ENCODE data around the gene ERCC6. TPM values are rescaled to one million over a fixed set of nuclear protein-coding genes. Genes with fewer than 3 reads are reported as not detected.
A peak's percentile ranks its signal among the peaks of the same experiment; 100 is the strongest.

The ERCC6 gene
- total and polyA plus RNA-seq, 2 donors (not counting 1 experiment from before 2014, with no cell fraction given), result 6.9 to 12.6 TPM

DNA sequence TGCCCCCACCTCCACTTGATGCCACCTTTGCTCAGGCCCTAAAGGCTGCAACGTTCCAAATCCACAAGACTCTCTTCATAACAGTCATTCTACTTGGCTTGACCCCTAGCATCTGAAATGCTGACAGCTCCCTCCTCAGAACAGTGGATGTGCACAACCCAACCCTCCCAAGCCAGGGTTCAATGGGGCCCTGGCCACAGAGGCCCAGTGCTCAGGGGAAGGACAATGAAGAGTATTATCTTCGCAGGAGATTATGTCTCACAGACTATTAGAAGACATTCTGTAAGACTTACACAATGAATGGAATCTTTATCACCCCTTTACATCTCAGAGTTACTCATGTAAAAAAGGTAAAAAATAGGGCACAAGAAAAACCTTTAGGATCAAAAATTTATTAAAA is 20.4 kb downstream of the ERCC6 start:
- Histone ChIP-seq H3K9me3 (ENCODE audit: control insufficient read depth, insufficient read depth, low read depth, low read length) (no peaks in the 10 kb centered on the region), H4K20me1 (ENCODE audit: control insufficient read depth, extremely low read depth, insufficient read depth, low read length) (no peaks in the 10 kb centered on the region), H3K4me3 (replicated peaks in 1 of 4; ENCODE audit: control extremely low read depth in 1 of 4, insufficient read depth in 1 of 4, low read depth in 3 of 4, low read length in 4 of 4) (no peak overlapping the region), H3K4me2 (ENCODE audit: extremely low read depth, insufficient read depth, low read length) (no peak overlapping the region), H3K4me1 (ENCODE audit: control insufficient read depth, extremely low read depth, insufficient read depth, low read length) (no peaks in the 10 kb centered on the region), H3K79me2 (ENCODE audit: control insufficient read depth, insufficient read depth, low read length) (no peaks in the 10 kb centered on the region), H3K27ac (ENCODE audit: insufficient read depth, low read length) (no peak overlapping the region), H3K9ac (ENCODE audit: insufficient read depth, low read length) (no peak overlapping the region), H3K27me3 (ENCODE audit: control insufficient read depth, insufficient read depth, low read length) (no peaks in the 10 kb centered on the region), H2AFZ (ENCODE audit: low read length) (no peak overlapping the region), H3K36me3 (ENCODE audit: control insufficient read depth, insufficient read depth, low read length) (peaks cover 2% of the 10 kb centered on the region)
- no peak for TF ChIP-seq EZH2 (IDR thresholded peaks at IDR 0.05; ENCODE audit: low read length, missing control alignments)
- TF ChIP-seq, protein P1, sequence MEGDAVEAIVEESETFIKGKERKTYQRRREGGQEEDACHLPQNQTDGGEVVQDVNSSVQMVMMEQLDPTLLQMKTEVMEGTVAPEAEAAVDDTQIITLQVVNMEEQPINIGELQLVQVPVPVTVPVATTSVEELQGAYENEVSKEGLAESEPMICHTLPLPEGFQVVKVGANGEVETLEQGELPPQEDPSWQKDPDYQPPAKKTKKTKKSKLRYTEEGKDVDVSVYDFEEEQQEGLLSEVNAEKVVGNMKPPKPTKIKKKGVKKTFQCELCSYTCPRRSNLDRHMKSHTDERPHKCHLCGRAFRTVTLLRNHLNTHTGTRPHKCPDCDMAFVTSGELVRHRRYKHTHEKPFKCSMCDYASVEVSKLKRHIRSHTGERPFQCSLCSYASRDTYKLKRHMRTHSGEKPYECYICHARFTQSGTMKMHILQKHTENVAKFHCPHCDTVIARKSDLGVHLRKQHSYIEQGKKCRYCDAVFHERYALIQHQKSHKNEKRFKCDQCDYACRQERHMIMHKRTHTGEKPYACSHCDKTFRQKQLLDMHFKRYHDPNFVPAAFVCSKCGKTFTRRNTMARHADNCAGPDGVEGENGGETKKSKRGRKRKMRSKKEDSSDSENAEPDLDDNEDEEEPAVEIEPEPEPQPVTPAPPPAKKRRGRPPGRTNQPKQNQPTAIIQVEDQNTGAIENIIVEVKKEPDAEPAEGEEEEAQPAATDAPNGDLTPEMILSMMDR (conservative IDR thresholded peaks at IDR 0.05 in 1 of 2, IDR thresholded peaks at IDR 0.05 in 1 of 2; ENCODE audit: low read depth in 1 of 2, low read length in 2 of 2), result no peak
- DNase-seq (ENCODE audit: low read depth in 2 of 2), result no peak

DNA sequence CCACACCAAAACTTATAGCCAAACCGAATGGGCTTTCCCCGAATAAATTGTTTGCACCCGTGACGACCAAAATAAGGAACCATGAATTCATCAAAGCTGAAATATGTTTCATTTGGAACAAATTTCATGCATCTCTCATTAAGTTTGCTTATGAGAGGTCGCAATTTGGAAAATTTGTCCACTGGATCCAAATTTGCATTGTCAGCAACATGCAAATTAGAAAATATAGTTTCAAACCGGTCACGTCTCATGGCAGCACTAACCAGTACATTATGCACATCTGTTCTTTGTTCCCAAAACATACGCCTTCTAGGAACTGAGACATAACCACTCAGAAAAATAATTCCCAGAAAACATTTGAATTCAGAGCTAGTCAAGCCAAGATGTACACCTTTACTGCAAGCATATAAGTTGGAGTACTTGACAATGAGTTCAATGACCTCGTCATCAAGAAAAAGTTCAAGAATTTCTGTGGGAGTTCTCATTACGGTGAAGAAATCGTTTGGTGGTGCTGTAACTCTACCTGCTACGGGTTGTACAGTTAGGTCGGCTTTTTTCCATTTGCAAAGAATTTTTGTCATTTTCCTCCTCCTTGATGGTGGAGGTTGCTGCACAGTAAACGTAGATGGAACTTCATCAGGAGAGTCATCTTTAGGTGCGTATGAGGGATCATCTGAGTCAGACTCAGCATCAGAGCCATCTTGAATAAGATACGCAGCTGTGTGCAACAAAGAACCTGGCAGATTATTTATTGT is 22.5 kb downstream of the ERCC6 start:
- Histone ChIP-seq H3K27me3 (ENCODE audit: control insufficient read depth, insufficient read depth, low read length) (no peaks in the 10 kb centered on the region), H3K27ac (ENCODE audit: insufficient read depth, low read length) (no peak overlapping the region), H3K4me3 (replicated peaks in 1 of 4; ENCODE audit: control extremely low read depth in 1 of 4, insufficient read depth in 1 of 4, low read depth in 3 of 4, low read length in 4 of 4) (no peak overlapping the region), H3K4me2 (ENCODE audit: extremely low read depth, insufficient read depth, low read length) (no peak overlapping the region), H4K20me1 (ENCODE audit: control insufficient read depth, extremely low read depth, insufficient read depth, low read length) (no peaks in the 10 kb centered on the region), H3K4me1 (ENCODE audit: control insufficient read depth, extremely low read depth, insufficient read depth, low read length) (no peaks in the 10 kb centered on the region), H3K36me3 (ENCODE audit: control insufficient read depth, insufficient read depth, low read length) (peaks cover 2% of the 10 kb centered on the region), H3K9me3 (ENCODE audit: control insufficient read depth, insufficient read depth, low read depth, low read length) (no peaks in the 10 kb centered on the region), H2AFZ (ENCODE audit: low read length) (no peak overlapping the region), H3K9ac (ENCODE audit: insufficient read depth, low read length) (no peak overlapping the region), H3K79me2 (ENCODE audit: control insufficient read depth, insufficient read depth, low read length) (no peaks in the 10 kb centered on the region)
- DNase-seq (ENCODE audit: low read depth in 2 of 2), result no peak
- TF ChIP-seq, protein P1 (conservative IDR thresholded peaks at IDR 0.05 in 1 of 2, IDR thresholded peaks at IDR 0.05 in 1 of 2; ENCODE audit: low read depth in 1 of 2, low read length in 2 of 2), result no peak

DNA sequence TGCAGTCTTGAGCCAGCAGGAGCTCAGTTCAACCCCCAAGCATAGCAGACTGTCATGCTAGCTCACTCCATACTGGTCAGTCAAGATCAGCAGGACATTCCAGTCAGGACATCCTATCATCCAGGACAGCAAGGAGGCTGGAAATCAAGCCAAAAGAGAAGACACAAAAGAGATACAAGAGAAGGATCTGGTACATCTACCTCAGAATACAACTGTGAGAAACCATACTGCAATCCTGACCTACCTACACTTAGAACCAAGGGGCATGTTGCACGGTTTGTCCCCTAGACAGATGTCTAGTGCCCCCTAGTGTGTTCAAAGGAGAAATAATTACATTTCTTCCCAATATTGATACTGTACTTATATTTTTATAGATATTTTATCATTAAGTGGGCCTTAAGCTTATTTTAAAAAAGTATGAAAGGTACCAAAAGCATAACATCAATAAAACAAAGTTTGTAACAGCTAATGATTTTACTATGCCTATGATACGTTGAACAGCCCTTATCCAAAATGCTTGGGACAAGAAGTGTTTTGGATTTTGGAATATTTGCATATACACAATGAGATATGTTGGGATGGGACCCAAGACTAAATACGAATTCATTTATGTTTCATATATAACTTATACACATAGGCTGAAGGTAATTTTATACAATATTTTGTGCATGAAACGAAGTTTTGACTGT is 26.7 kb downstream of the ERCC6 start:
- H3K27ac ChIP-seq (ENCODE audit: insufficient read depth, low read length), result no peak overlapping the region
- no peaks in the 10 kb centered on the region for H3K9me3 ChIP-seq (ENCODE audit: control insufficient read depth, insufficient read depth, low read depth, low read length)
- no peak overlapping the region for H3K9ac ChIP-seq (ENCODE audit: insufficient read depth, low read length)
- peak; percentile 30 to 54 for DNase-seq (ENCODE audit: low read depth in 2 of 2)
- no peaks in the 10 kb centered on the region for H3K27me3 ChIP-seq (ENCODE audit: control insufficient read depth, insufficient read depth, low read length)
- H2AFZ ChIP-seq (ENCODE audit: low read length), result no peak overlapping the region
- H3K4me2 ChIP-seq (ENCODE audit: extremely low read depth, insufficient read depth, low read length), result no peak overlapping the region
- H3K4me3 ChIP-seq (replicated peaks in 1 of 4; ENCODE audit: control extremely low read depth in 1 of 4, insufficient read depth in 1 of 4, low read depth in 3 of 4, low read length in 4 of 4), result no peak overlapping the region
- H4K20me1 ChIP-seq (ENCODE audit: control insufficient read depth, extremely low read depth, insufficient read depth, low read length), result peaks cover 2% of the 10 kb centered on the region
- H3K79me2 ChIP-seq (ENCODE audit: control insufficient read depth, insufficient read depth, low read length), result no peaks in the 10 kb centered on the region
- TF ChIP-seq EZH2 (IDR thresholded peaks at IDR 0.05; ENCODE audit: low read length, missing control alignments), result no peak
- TF ChIP-seq, protein P1 (conservative IDR thresholded peaks at IDR 0.05 in 1 of 2, IDR thresholded peaks at IDR 0.05 in 1 of 2; ENCODE audit: low read depth in 1 of 2, low read length in 2 of 2), result peak; percentile 58 to 68
- H3K36me3 ChIP-seq (ENCODE audit: control insufficient read depth, insufficient read depth, low read length), result peaks cover 2% of the 10 kb centered on the region
- H3K4me1 ChIP-seq (ENCODE audit: control insufficient read depth, extremely low read depth, insufficient read depth, low read length), result no peaks in the 10 kb centered on the region
